ENCODE measurements around the gene PARP14.

PARP14 gene

DNA sequence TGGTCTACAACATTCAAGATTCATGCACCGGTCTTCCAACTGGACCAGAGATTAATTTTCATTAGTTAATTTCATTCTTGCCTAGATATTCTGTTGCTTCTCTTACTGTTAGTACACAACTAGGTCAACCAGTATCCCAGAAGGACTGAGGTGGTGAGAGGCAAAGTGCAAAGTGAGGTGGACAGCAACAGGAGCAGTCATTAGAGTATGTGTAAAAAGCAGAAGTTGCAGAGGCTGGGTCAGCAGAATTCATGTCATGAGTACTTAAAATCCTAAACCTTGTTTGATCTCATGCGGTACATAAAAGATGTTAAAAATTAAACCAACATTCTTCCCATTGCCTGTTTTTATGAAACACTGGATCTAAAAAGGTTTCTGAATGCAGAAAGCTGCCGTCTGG lies 46.7 kb downstream of the PARP14 start:
- no peak overlapping the region for H3K27ac ChIP-seq (ENCODE audit: low read length)
- no peaks in the 10 kb centered on the region for H3K9me3 ChIP-seq (ENCODE audit: insufficient read depth, low read length)
- no peaks in the 10 kb centered on the region for H3K79me2 ChIP-seq (ENCODE audit: low read length)
- no peak overlapping the region for H3K9ac ChIP-seq (ENCODE audit: low read length)
- no peaks in the 10 kb centered on the region for H3K27me3 ChIP-seq (ENCODE audit: low read depth, low read length)
- H3K4me3 ChIP-seq (ENCODE audit: low read length): no peak overlapping the region
- H3K36me3 ChIP-seq (replicated peaks; ENCODE audit: low read depth, low read length): peaks cover 77% of the 10 kb centered on the region
- TF ChIP-seq CTCF (IDR thresholded peaks at IDR 0.05; ENCODE audit: low read depth, low read length) (no peak), EZH2phosphoT487 (IDR thresholded peaks at IDR 0.05; ENCODE audit: low read depth) (no peak)
- no peak overlapping the region for H2AFZ ChIP-seq (ENCODE audit: low read depth, low read length)
- no peaks in the 10 kb centered on the region for H4K20me1 ChIP-seq (ENCODE audit: insufficient read depth, low read length)
- no peaks in the 10 kb centered on the region for H3K4me1 ChIP-seq (ENCODE audit: low read length)
- H3K4me2 ChIP-seq (ENCODE audit: low read length): no peak overlapping the region

DNA sequence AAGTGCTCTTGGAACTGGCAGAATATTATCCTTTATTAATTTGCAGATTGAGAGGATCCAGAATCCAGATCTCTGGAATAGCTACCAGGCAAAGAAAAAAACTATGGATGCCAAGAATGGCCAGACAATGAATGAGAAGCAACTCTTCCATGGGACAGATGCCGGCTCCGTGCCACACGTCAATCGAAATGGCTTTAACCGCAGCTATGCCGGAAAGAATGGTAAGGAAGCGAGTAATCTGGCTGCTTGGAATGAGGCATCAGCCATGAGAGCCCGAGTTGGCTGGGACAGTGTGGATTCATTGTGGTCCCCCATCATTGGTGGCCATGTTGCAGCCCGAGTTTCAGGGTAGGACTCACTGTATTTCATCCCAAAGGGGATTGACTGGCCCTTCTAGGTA lies 47.1 kb downstream of the PARP14 start:
- TF ChIP-seq CTCF (IDR thresholded peaks at IDR 0.05; ENCODE audit: low read depth, low read length) (no peak), EZH2phosphoT487 (IDR thresholded peaks at IDR 0.05; ENCODE audit: low read depth) (no peak)
- no peak overlapping the region for H2AFZ ChIP-seq (ENCODE audit: low read depth, low read length)
- H3K9me3 ChIP-seq (ENCODE audit: insufficient read depth, low read length): no peaks in the 10 kb centered on the region
- H3K79me2 ChIP-seq (ENCODE audit: low read length): no peaks in the 10 kb centered on the region
- no peak overlapping the region for H3K27ac ChIP-seq (ENCODE audit: low read length)
- H3K9ac ChIP-seq (ENCODE audit: low read length): no peak overlapping the region
- peaks cover 72% of the 10 kb centered on the region for H3K36me3 ChIP-seq (replicated peaks; ENCODE audit: low read depth, low read length)
- H3K27me3 ChIP-seq (ENCODE audit: low read depth, low read length): no peaks in the 10 kb centered on the region
- H3K4me1 ChIP-seq (ENCODE audit: low read length): no peaks in the 10 kb centered on the region
- no peaks in the 10 kb centered on the region for H4K20me1 ChIP-seq (ENCODE audit: insufficient read depth, low read length)
- no peak overlapping the region for H3K4me2 ChIP-seq (ENCODE audit: low read length)
- H3K4me3 ChIP-seq (ENCODE audit: low read length): no peak overlapping the region

- H3K9me3 ChIP-seq (ENCODE audit: insufficient read depth, low read length): no peaks in the 10 kb centered on the region
- no peaks in the 10 kb centered on the region for H3K4me1 ChIP-seq (ENCODE audit: low read length)
- H4K20me1 ChIP-seq (ENCODE audit: insufficient read depth, low read length): no peaks in the 10 kb centered on the region
- no peak overlapping the region for H3K27ac ChIP-seq (ENCODE audit: low read length)
- no peak overlapping the region for H3K9ac ChIP-seq (ENCODE audit: low read length)
- TF ChIP-seq CTCF (IDR thresholded peaks at IDR 0.05; ENCODE audit: low read depth, low read length): no peak
- TF ChIP-seq EZH2phosphoT487 (IDR thresholded peaks at IDR 0.05; ENCODE audit: low read depth): no peak
- no peaks in the 10 kb centered on the region for H3K27me3 ChIP-seq (ENCODE audit: low read depth, low read length)
- H3K4me3 ChIP-seq (ENCODE audit: low read length): no peak overlapping the region
- H2AFZ ChIP-seq (ENCODE audit: low read depth, low read length): no peak overlapping the region
- no peak overlapping the region for H3K4me2 ChIP-seq (ENCODE audit: low read length)
- no peaks in the 10 kb centered on the region for H3K79me2 ChIP-seq (ENCODE audit: low read length)
- H3K36me3 ChIP-seq (replicated peaks; ENCODE audit: low read depth, low read length): peaks cover 70% of the 10 kb centered on the region
These were observed 47.5 kb downstream of the PARP14 start for GRCh38 chr3:122728186-122728585.

GRCh38 chr3:122728756-122729514 lies 48.3 kb downstream of the PARP14 start:
- H2AFZ ChIP-seq (ENCODE audit: low read depth, low read length): no peak overlapping the region
- no peaks in the 10 kb centered on the region for H3K27me3 ChIP-seq (ENCODE audit: low read depth, low read length)
- no peak overlapping the region for H3K27ac ChIP-seq (ENCODE audit: low read length)
- TF ChIP-seq EZH2phosphoT487 (IDR thresholded peaks at IDR 0.05; ENCODE audit: low read depth) (no peak), CTCF (IDR thresholded peaks at IDR 0.05; ENCODE audit: low read depth, low read length) (no peak)
- H4K20me1 ChIP-seq (ENCODE audit: insufficient read depth, low read length): no peaks in the 10 kb centered on the region
- no peak overlapping the region for H3K9ac ChIP-seq (ENCODE audit: low read length)
- H3K4me2 ChIP-seq (ENCODE audit: low read length): no peak overlapping the region
- H3K4me3 ChIP-seq (ENCODE audit: low read length): no peak overlapping the region
- peaks cover 62% of the 10 kb centered on the region for H3K36me3 ChIP-seq (replicated peaks; ENCODE audit: low read depth, low read length)
- no peaks in the 10 kb centered on the region for H3K79me2 ChIP-seq (ENCODE audit: low read length)
- H3K9me3 ChIP-seq (ENCODE audit: insufficient read depth, low read length): no peaks in the 10 kb centered on the region
- no peaks in the 10 kb centered on the region for H3K4me1 ChIP-seq (ENCODE audit: low read length)

All from OCI-LY3 (cell line).